Measurements from ENCODE around the gene RERE.

DNA sequence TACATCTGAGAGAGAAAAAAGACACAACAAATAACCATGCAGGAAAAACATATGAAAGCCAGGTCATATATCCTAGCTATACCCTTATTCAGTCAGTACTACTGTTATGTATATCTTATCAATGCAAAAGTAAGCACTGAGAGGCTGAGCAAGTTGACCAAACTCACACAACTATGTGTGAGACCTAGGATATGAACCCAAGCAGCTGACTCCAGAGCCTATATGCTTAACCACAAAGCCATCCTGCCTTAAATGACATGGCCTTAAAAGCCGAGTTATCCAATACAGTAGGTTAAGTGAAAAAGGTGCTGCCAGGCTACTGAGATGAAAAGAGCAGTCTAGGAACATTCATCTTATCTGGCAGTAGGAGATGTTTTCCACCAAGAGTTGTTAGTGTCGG is 151.6 kb downstream of the RERE start:
- TF ChIP-seq CTCF (IDR thresholded peaks at IDR 0.05; ENCODE audit: insufficient read depth, low read length, poor library complexity, severe bottlenecking): no peak
- TF ChIP-seq EZH2phosphoT487 (conservative IDR thresholded peaks at IDR 0.05; ENCODE audit: low read length): no peak

Data from SU-DHL-6 (cell line).